Measurements from ENCODE around the gene PHKB. TPM values are rescaled to one million over a fixed set of nuclear protein-coding genes. Genes with fewer than 3 reads are reported as not detected.

Gene PHKB
- total RNA-seq, 1 experiment from 2014 or later, result 38.8 TPM

GRCh38 chr16:47715442-47716083 lies 254.4 kb downstream of the PHKB start:
- Histone ChIP-seq H3K23ac (ENCODE audit: insufficient read length, low read depth, low read length) (no peak overlapping the region), H4K91ac (ENCODE audit: insufficient read length, low read depth, low read length) (no peak overlapping the region), H4K5ac (ENCODE audit: insufficient read length, low read depth, low read length) (no peak overlapping the region), H3K79me2 (ENCODE audit: insufficient read depth, low read length) (no peaks in the 10 kb centered on the region), H2AK5ac (ENCODE audit: insufficient read length, low read length) (no peak overlapping the region), H3K9me3 (ENCODE audit: control insufficient read depth, low read depth, low read length) (no peaks in the 10 kb centered on the region), H2AFZ (ENCODE audit: low read length) (no peak overlapping the region), H2BK15ac (ENCODE audit: low read depth, low read length) (no peak overlapping the region), H3K14ac (ENCODE audit: insufficient read depth, low read length) (no peak overlapping the region), H4K20me1 (ENCODE audit: control insufficient read depth, insufficient read depth, insufficient read length) (no peaks in the 10 kb centered on the region), H3K27me3 (ENCODE audit: insufficient read depth, low read length) (no peaks in the 10 kb centered on the region), H3K4ac (ENCODE audit: low read depth, low read length) (no peak overlapping the region), H2BK12ac (ENCODE audit: insufficient read length, low read depth, low read length) (no peak overlapping the region), H3K9ac (ENCODE audit: extremely low read depth, insufficient read length, low read length) (no peak overlapping the region), H3K27ac (ENCODE audit: insufficient read length, low read depth, low read length) (no peak overlapping the region), H3K79me1 (ENCODE audit: insufficient read depth, low read depth, low read length, poor library complexity, severe bottlenecking) (no peaks in the 10 kb centered on the region), H3K18ac (ENCODE audit: insufficient read length, low read depth, low read length) (no peak overlapping the region), H2BK5ac (ENCODE audit: insufficient read length, low read length) (no peak overlapping the region), H3K56ac (ENCODE audit: insufficient read length, low read depth, low read length) (no peak overlapping the region), H2BK20ac (ENCODE audit: low read depth, low read length, poor library complexity, severe bottlenecking) (no peak overlapping the region), H4K8ac (replicated peaks; ENCODE audit: insufficient read length, low read depth, low read length) (no peak overlapping the region), H3T11ph (ENCODE audit: low read length) (no peak overlapping the region), H3K23me2 (ENCODE audit: insufficient read length, low read depth, low read length, poor library complexity, severe bottlenecking) (no peaks in the 10 kb centered on the region), H3K4me2 (ENCODE audit: insufficient read depth, insufficient read length, low read length) (no peak overlapping the region), H3K4me1 (ENCODE audit: insufficient read depth, low read length) (no peaks in the 10 kb centered on the region), H2BK120ac (ENCODE audit: low read depth, low read length, poor library complexity, severe bottlenecking) (no peak overlapping the region)
- no CpG with 5 or more reads among the region's 2 CpGs for WGBS (ENCODE audit: extremely low coverage, insufficient read length, low lambda C conversion rate)
- Mint-ChIP-seq H3K27ac (no peak overlapping the region), H3K4me1 (peaks cover 3 to 6% of the 10 kb centered on the region in 2 experiments; a peak in 3 of 4 replicates), H3K27me3 (ENCODE audit: low read depth) (no peaks in the 10 kb centered on the region), H3K4me3 (no peak overlapping the region), H3K36me3 (ENCODE audit: insufficient read depth in 1 of 3, low read depth in 3 of 3) (no peaks in the 10 kb centered on the region), H3K9me3 (no peaks in the 10 kb centered on the region; a peak in 1 of 5 replicates)
- DNase-seq, result no peak
- TF ChIP-seq CTCF (conservative IDR thresholded peaks at IDR 0.05), result no peak
